Cardiac fibroblast (primary cell): ENCODE data around the gene DPP6.

Experiments used
- DNase-seq, 2 donors: peaks; one replicate each; pipeline versions ENCODE4 v3.0.0 to v3.0.0-alpha.2; 2010; ENCODE audit warnings: low read depth in 2 of 2
- H3K4me3 ChIP-seq, 2 donors: replicated peaks in 1 of 2; 1 replicate in 1 of 2; 2 replicates in 1 of 2; pipeline ENCODE4 v1.5.1; 2011; ENCODE audit warnings: low read depth in 2 of 2, low read length in 2 of 2, mild to moderate bottlenecking in 2 of 2, moderate library complexity in 1 of 2
- TF ChIP-seq, protein P1 (sequence below): IDR thresholded peaks from one replicate; pipeline ENCODE4 v1.5.1; 2011; ENCODE audit warnings: low read depth, mild to moderate bottlenecking, low read length, inconsistent platforms

The DPP6 gene

DNA sequence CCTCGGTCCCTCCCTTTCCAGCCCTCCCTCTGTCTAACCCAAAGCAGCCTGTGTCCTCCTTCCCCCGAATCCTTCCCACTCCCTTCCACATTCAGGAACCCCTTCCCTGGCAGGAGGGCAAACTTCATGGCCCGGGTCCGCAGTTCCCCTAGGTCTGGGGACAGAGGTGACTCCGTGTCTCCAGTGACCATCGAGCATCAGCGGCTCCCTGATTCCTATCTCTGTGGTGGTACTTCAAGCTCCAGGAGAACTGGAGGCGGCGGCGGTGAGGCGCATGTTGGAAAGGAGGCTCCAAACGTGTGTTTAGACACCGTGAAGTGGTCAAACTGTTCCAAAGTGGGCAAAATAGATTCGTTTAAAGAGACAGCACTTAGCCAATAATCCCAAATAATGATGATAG lies 802.6 kb downstream of the DPP6 start:
- TF ChIP-seq, protein P1, sequence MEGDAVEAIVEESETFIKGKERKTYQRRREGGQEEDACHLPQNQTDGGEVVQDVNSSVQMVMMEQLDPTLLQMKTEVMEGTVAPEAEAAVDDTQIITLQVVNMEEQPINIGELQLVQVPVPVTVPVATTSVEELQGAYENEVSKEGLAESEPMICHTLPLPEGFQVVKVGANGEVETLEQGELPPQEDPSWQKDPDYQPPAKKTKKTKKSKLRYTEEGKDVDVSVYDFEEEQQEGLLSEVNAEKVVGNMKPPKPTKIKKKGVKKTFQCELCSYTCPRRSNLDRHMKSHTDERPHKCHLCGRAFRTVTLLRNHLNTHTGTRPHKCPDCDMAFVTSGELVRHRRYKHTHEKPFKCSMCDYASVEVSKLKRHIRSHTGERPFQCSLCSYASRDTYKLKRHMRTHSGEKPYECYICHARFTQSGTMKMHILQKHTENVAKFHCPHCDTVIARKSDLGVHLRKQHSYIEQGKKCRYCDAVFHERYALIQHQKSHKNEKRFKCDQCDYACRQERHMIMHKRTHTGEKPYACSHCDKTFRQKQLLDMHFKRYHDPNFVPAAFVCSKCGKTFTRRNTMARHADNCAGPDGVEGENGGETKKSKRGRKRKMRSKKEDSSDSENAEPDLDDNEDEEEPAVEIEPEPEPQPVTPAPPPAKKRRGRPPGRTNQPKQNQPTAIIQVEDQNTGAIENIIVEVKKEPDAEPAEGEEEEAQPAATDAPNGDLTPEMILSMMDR = no peak
- no peak for DNase-seq
- H3K4me3 ChIP-seq = no peak overlapping the region

DNA sequence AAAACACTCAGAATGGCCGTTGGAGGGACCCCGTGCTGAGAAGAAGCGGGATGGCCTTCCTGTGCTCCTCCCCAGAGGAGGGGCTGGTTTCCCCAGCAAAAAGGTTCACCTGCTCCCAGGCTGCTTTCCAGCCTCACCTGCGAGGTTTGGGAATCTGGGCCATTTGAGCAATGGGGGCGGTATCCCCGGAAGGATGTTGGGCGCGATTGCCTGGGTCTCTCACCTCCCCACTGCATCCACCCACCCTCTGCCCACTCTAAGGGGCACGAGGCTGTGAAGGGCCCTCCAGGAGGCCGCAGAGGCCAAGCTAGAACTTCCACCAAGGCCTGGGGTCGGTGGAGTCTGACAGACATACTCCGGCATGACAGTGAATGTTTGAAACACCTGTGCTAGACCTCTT lies 803.2 kb downstream of the DPP6 start:
- DNase-seq = no peak
- TF ChIP-seq, protein P1 = no peak
- H3K4me3 ChIP-seq = no peak overlapping the region

DNA sequence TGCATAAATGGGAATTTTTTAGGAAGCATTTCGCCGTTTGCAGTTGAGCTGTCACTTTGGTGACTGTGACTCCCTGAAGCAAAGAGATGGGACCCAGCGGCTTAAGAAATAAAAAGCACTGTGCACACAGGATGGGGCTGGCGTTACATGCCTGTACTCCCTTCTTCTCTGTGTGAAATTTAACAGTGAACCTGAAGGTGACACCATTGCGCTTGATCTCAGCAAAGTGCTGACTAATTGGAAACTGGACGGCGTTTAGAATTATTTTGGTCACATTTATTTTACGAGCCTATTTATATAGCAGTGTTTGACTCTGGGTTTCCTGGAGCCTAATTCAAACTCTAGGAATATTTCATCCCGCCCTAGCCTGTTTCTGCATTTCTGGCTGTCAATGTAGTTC lies 804.5 kb downstream of the DPP6 start:
- no peak overlapping the region for H3K4me3 ChIP-seq
- TF ChIP-seq, protein P1 = no peak
- no peak for DNase-seq

DNA sequence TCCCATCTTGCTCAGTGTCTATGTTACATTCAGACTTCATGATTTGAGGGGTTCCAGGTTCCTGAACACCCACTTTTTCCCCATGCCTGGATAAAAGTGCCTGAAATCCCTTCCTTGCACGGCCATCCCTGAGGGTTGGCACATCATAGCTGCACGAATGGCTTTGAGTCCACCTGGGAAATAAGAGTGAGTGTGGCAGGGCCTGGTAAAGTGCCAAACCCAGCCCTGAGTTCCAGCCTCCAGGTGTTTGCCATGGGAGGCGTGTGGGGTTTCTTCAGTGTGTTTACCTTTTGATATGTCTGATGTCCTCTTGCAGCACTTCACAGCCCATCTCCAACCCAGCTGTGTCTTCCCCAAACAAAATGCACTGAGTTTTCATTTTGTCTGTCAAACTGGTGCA lies 805.0 kb downstream of the DPP6 start:
- no peak for DNase-seq
- TF ChIP-seq, protein P1 = no peak
- no peak overlapping the region for H3K4me3 ChIP-seq

DNA sequence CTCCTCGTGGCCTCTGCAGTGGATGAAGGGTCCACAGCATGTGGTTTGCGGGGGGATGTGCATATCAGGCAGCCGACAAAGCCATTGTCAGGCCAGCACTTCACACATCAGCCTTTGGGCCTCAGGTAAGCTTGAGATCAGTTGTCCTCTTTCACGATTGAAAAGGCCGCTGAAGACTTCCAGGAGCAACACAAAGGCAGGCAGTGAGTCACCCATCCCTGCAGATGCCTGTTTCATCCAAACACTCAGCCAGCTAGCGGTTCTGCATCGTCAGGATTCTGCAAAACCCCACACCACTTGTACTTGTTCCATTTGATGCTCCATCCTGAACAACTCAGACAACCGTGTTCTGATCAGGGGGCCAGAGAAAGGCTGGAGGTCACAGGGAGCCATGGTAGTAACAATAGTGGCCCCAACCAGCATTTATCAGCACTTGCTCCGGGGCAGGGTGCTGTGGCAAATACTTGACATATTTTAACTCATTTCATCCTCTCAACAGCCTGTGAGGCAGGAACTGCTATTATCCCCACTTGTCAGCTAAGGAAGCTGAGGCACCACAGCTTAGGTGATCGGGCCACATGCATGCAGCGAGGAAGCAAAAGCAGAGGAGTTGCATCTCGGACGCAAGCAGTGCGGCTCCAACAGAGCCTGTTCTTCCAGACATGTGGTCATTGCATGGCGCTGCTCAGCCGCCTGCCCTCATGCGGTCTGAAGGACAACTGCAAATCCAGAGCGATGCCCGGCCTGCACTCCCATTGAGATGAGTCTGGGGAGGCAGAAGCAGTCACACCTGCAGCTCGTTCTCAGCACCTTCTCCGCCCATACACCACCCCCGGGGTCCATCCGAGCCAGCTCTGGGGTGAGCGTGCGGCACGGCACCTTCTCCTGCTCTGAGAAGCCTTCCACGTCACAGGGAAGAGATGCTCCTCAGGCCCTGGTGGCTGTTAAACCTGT lies 805.8 kb downstream of the DPP6 start:
- TF ChIP-seq, protein P1 = no peak
- no peak overlapping the region for H3K4me3 ChIP-seq
- no peak for DNase-seq

DNA sequence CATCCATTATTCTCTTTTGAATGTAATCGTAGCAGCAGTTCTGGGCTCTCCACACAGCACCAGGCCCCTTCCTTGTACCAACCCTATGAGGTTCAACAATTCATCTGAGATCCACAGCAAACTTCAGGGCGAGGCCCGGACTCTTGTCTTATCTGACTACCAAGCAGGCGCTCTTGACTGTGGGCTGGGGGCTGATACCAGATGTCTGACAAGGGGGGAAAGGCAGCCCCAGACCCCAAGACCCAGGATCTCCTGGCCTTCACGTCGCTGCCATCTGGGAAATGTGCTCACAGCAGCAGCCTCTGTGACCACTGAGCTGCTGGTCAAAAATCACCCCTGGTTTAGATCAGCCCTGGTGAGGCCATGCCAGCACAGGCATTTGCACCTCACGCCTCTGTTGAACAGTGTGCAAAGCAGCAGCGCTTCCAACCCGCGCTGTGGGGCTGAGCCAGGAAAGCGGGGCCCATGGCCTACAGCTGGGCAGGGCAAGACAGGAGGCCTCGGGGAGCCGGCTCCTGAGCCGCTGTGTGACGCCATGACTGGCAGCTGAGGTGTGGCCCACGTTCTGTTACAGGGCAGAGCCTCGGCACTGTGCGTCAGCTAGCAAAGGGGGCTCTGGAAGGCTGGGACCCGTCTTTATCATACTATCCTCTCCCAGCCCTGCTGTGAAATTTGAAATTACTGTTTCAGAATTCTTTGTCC lies 806.8 kb downstream of the DPP6 start:
- TF ChIP-seq, protein P1 = no peak
- DNase-seq = no peak
- no peak overlapping the region for H3K4me3 ChIP-seq
